Karpas-422 (cell line): Measurements from ENCODE around the gene PLSCR4. TPM values are rescaled to one million over a fixed set of nuclear protein-coding genes. Genes with fewer than 3 reads are reported as not detected.
"Not testable (repeated sequence)": the region's sequence is repeated elsewhere in the genome, so short reads cannot be mapped to it uniquely, and the experiment has no call there.

ENCODE experiments used
- DNase-seq: peaks from one replicate; pipeline ENCODE4 v3.0.0-alpha.2; 2015
- H2AFZ ChIP-seq: fragments of 200-600 bp; sonication (generic); 2 replicates; pipeline ENCODE4 v1.6.1; 2014; ENCODE audit warnings: antibody characterized with exemption, low read length, mixed read lengths
- H3K27ac ChIP-seq: fragments of 200-600 bp; sonication (generic); 2 replicates; pipeline ENCODE4 v1.5.1; 2014; ENCODE audit warnings: mild to moderate bottlenecking, low read length, moderate library complexity
- H3K27me3 ChIP-seq: fragments of 200-600 bp; sonication (generic); 2 replicates; pipeline ENCODE4 v1.6.1; 2014; ENCODE audit warnings: low read length, mixed read lengths
- H3K36me3 ChIP-seq: fragments of 200-600 bp; sonication (generic); 2 replicates; pipeline ENCODE4 v1.6.1; 2014; ENCODE audit warnings: low read length, mixed read lengths; ENCODE audit not compliant: insufficient read depth
- H3K4me1 ChIP-seq: fragments of 200-600 bp; sonication (generic); 2 replicates; pipeline ENCODE4 v1.6.1; 2014; ENCODE audit warnings: mild to moderate bottlenecking, low read length, mixed read lengths
- H3K4me2 ChIP-seq: fragments of 200-600 bp; sonication (generic); 2 replicates; pipeline ENCODE4 v1.6.1; 2014; ENCODE audit warnings: low read length, low read depth, mild to moderate bottlenecking; ENCODE audit not compliant: poor library complexity, severe bottlenecking
- H3K4me3 ChIP-seq: fragments of 200-600 bp; sonication (generic); 2 replicates; pipeline ENCODE4 v1.5.1; 2014; ENCODE audit warnings: mild to moderate bottlenecking, antibody characterized with exemption, low read length, mixed read lengths
- H3K79me2 ChIP-seq: fragments of 200-600 bp; sonication (generic); 2 replicates; pipeline ENCODE4 v1.6.1; 2014; ENCODE audit warnings: mild to moderate bottlenecking, low read length, mixed read lengths
- H3K9ac ChIP-seq: fragments of 200-600 bp; sonication (generic); 2 replicates; pipeline ENCODE4 v1.6.0; 2014; ENCODE audit warnings: low read length
- H3K9me2 ChIP-seq: fragments of 200-600 bp; sonication (generic), shearing (Covaris generic); replicated peaks from 2 replicates; pipeline ENCODE4 v1.6.0; 2014; ENCODE audit warnings: mild to moderate bottlenecking, low read length, moderate library complexity; ENCODE audit not compliant: insufficient read depth
- H3K9me3 ChIP-seq: fragments of 300-700, 200-600 bp; sonication (generic); 2 replicates; pipeline ENCODE4 v1.6.1; 2014; ENCODE audit warnings: low read length, mixed read lengths
- H4K20me1 ChIP-seq: fragments of 200-600 bp; sonication (generic); 2 replicates; pipeline ENCODE4 v1.6.1; 2014; ENCODE audit warnings: mild to moderate bottlenecking, antibody characterized with exemption, low read length, low read depth; ENCODE audit not compliant: insufficient read depth
- total RNA-seq: library from RNA; depleted of rRNA; stranded (reverse); fragments of >200 nt; shearing (Covaris generic); gene quantifications from 2 replicates; pipeline ENCODE4 v1.2.3, GENCODE V29; 2014; ENCODE audit warnings: low replicate concordance; rRNA removed

PLSCR4 gene, protein sequence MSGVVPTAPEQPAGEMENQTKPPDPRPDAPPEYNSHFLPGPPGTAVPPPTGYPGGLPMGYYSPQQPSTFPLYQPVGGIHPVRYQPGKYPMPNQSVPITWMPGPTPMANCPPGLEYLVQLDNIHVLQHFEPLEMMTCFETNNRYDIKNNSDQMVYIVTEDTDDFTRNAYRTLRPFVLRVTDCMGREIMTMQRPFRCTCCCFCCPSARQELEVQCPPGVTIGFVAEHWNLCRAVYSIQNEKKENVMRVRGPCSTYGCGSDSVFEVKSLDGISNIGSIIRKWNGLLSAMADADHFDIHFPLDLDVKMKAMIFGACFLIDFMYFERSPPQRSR
- not detected in 2 replicates for total RNA-seq

DNA sequence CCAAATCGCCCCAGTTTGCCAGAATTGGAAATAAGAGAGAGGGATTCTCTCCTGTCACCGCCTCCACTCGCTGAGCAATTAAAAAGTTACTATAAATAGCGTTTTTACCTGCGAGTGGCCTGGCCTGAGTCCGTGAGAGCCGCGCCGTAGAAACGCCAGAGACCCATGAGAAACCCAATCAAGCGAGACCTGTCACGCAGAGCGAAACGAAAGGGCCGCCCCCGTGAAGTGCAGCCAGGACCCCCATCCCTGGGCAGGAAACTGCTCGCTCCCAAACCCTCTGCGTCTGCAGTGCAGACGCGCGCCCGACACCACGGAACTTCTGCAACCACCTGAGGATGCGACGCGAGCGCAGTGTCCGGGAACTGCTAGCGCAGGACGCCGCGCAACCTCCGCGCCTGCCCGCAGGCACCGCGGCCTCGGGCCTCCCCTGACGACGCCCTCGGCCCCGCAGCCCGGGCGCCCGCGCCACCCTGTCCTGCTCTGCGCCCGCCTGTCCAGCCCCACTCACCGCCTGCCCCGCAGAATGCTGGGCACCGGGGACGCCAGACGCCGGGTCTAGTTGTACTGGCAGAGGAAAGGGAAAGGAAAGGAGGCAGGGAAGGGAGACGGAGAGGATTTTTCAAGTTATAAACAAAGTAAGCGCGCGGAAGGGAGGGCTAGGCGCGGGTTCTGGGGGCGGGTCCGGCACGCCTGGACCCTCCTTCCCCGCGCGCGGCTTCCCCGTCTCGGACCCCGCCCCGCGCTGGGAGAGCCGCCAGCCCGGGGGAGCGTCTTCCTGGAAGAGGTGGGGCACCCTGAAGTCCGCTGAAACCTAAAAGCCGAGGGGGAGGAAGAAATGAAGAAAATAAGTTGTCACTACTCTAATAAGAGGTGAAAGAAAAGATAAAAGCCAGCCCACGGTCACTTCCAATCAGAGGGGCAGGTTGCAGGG, at the start of gene PLSCR4:
TSS of gene PLSCR4 (minus strand) at position 657 of the 934 bp plus-strand sequence. CDS start 29,034 bp downstream, outside the sequence.
- Histone ChIP-seq H3K27ac (no peak within 1 kb of the TSS), H3K79me2 (no peaks in the 10 kb centered on the region), H3K4me3 (no peak within 1 kb of the TSS), H4K20me1 (no peaks in the 10 kb centered on the region), H3K27me3 (no peaks in the 10 kb centered on the region), H3K4me2 (no peak within 1 kb of the TSS), H3K4me1 (no peaks in the 10 kb centered on the region), H3K9me2 (no peaks in the 10 kb centered on the region), H2AFZ (no peak within 1 kb of the TSS), H3K9me3 (no peaks in the 10 kb centered on the region), H3K9ac (no peak within 1 kb of the TSS), H3K36me3 (no peaks in the 10 kb centered on the region)
- no peak for DNase-seq

DNA sequence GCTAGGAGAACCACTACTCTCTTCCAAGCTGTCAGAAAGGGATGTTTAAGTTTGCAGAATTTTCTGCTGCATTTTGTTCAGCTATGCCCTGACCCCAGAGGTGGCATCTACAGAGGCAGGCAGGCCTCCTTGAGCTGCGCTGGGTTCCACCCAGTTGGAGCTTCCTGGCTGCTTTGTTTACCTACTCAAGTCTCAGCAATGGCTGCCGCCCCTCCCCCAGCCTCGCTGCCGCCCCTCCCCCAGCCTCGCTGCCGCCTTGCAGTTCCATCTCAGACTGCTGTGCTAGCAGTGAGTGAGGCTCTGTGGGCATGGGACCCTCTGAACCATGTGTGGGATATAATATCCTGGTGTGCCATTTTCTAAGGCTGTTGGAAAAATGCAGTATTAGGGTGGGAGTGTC, 42.5 kb upstream of the PLSCR4 start:
- H2AFZ ChIP-seq, H3K9ac ChIP-seq, H3K4me1 ChIP-seq, H3K9me3 ChIP-seq, H3K79me2 ChIP-seq, H3K27ac ChIP-seq, H3K36me3 ChIP-seq, H3K4me3 ChIP-seq, H3K4me2 ChIP-seq, H4K20me1 ChIP-seq, H3K9me2 ChIP-seq, DNase-seq, H3K27me3 ChIP-seq: not testable (repeated sequence)

DNA sequence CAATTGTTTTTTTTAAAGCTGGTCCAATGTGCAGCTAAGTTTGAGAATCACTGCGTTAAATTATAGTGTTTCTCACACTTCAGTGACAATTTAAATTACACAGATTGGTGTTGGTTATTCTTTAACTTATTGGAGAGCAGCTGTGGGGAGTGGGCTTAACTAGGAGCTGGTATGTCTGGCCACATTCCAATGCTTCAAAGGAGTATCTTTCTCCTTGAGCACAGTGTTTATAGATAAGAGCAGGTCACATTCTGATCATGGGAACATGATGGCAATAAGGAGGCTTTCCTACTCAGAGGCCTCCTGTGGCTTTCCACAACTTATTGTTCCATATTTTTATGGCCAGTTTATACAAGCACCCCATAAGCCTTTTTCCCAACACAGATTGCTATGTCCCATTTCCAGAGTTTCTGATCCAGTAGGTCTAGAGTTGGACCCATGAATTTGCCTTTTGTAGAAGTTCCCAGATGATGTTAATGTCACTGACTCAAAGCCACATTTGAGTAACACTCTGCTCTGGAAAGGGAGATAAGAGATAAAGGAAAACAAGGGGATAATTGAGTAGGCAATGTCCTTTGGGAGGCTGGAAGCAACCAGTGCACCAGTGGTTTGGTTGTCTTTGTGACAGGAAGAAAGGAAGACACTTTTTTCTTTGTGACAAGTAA, 33.0 kb upstream of the PLSCR4 start:
- no peaks in the 10 kb centered on the region for H3K9me3 ChIP-seq
- no peaks in the 10 kb centered on the region for H3K36me3 ChIP-seq
- no peaks in the 10 kb centered on the region for H3K27me3 ChIP-seq
- no peak overlapping the region for H3K9ac ChIP-seq
- no peak for DNase-seq
- no peaks in the 10 kb centered on the region for H3K79me2 ChIP-seq
- no peak overlapping the region for H3K27ac ChIP-seq
- H3K4me1 ChIP-seq, result no peaks in the 10 kb centered on the region
- no peaks in the 10 kb centered on the region for H4K20me1 ChIP-seq
- no peaks in the 10 kb centered on the region for H3K9me2 ChIP-seq
- no peak overlapping the region for H3K4me2 ChIP-seq
- no peak overlapping the region for H2AFZ ChIP-seq
- H3K4me3 ChIP-seq, result no peak overlapping the region

DNA sequence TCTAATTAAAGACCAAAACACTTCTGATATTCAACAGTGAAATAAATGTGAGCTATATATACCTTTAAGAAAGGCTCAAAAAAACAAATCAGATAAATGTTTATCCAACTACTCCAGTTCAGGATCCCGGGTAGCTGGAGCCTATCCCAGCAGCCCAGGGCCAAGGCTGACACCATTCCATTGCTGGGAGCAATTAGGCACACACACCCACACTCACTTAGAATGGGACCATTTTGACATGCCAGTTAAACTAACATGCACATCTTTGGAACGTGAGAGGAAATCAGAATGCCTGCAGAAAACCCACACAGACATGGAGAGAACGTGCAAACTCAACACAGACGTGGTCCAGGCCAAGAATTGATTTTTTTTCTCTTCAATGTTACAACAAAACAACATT, 30.0 kb upstream of the PLSCR4 start:
- Histone ChIP-seq H3K4me2 (no peak overlapping the region), H2AFZ (no peak overlapping the region), H3K27ac (no peak overlapping the region), H3K9me3 (no peaks in the 10 kb centered on the region), H3K79me2 (no peaks in the 10 kb centered on the region), H3K27me3 (no peaks in the 10 kb centered on the region), H4K20me1 (no peaks in the 10 kb centered on the region), H3K36me3 (no peaks in the 10 kb centered on the region), H3K9ac (no peak overlapping the region), H3K9me2 (no peaks in the 10 kb centered on the region), H3K4me1 (no peaks in the 10 kb centered on the region), H3K4me3 (no peak overlapping the region)
- DNase-seq, result no peak

DNA sequence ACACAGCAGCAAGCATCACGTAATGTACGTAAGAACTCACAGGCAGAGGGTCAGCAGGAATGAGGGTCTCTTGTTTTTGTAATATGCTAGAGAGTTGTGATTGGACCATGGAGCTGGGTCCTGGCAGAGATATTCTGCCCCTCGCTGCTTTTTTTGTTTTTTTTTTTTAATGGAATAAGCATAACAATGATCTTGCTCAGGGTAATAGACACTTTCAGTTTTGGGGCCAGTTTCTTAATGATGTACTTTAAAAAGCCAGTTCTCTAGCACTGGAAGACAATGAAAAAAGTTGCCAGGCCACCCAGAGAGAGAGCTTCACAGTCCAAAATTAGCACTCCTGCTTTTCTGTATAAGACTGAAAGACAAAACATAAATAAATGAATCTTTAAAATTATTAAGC, 29.0 kb upstream of the PLSCR4 start:
- Histone ChIP-seq H3K27me3 (no peaks in the 10 kb centered on the region), H2AFZ (no peak overlapping the region), H3K4me1 (no peaks in the 10 kb centered on the region), H3K36me3 (no peaks in the 10 kb centered on the region), H3K9me3 (no peaks in the 10 kb centered on the region), H3K4me2 (no peak overlapping the region), H3K9me2 (no peaks in the 10 kb centered on the region), H3K27ac (no peak overlapping the region), H3K79me2 (no peaks in the 10 kb centered on the region), H3K9ac (no peak overlapping the region), H3K4me3 (no peak overlapping the region), H4K20me1 (no peaks in the 10 kb centered on the region)
- DNase-seq, result no peak

DNA sequence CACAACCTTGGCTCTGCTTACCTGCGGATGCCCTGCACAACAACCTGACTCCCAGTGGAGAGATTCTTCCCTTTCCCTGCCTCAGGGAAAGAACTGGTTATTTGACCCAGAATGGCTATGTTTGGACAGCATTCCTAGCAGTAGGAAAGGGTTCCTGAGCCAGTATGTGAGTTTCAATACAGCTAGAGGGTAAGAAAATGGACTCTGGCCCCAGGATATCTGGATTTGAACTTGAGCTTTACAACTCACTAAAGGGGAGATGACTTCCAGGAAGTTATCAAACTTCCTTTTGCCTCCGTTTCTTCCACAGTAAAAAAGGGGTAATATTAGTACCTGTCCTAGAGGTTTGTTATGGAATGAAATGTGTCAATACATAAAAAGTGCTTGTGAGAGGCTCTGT, 28.1 kb upstream of the PLSCR4 start:
- Histone ChIP-seq H3K4me2 (no peak overlapping the region), H2AFZ (no peak overlapping the region), H4K20me1 (no peaks in the 10 kb centered on the region), H3K79me2 (no peaks in the 10 kb centered on the region), H3K9me2 (no peaks in the 10 kb centered on the region), H3K9me3 (no peaks in the 10 kb centered on the region), H3K27me3 (no peaks in the 10 kb centered on the region), H3K9ac (no peak overlapping the region), H3K27ac (no peak overlapping the region), H3K4me1 (no peaks in the 10 kb centered on the region), H3K36me3 (no peaks in the 10 kb centered on the region), H3K4me3 (no peak overlapping the region)
- no peak for DNase-seq

DNA sequence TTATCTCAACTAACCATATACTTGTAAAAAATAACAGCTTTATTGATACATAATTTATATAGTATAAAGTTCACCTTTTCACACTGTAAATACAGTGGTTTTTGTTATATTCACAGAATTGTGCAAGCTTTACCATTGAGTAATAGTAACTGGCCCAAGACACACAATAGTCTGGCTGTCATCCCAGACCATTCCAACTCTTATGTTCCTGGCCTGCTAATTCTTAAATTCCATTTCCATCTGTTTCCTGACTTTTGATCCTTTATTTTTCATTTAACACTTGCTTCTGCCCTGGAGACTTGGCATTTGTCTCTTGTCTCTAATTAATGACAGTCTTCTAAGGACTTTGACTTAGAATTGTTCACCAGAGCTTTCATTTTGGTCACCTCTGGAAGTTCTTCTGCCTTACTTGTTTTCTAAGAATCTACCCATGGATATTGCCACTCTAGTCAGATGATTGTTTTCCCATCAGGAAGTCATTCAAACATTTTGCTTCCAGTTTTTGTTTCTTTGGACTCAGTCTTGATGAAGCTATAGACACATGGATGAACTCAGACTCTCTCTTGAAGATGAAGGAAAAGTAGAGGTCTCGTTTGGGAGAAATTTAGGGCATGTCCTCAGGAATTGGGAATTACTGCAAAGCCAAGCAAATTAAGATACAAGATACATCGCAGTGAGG, 27.2 kb upstream of the PLSCR4 start:
- Histone ChIP-seq H3K4me2 (no peak overlapping the region), H2AFZ (no peak overlapping the region), H3K9me3 (no peaks in the 10 kb centered on the region), H3K36me3 (no peaks in the 10 kb centered on the region), H3K9me2 (no peaks in the 10 kb centered on the region), H3K4me1 (no peaks in the 10 kb centered on the region), H3K27me3 (no peaks in the 10 kb centered on the region), H4K20me1 (no peaks in the 10 kb centered on the region), H3K27ac (no peak overlapping the region), H3K9ac (no peak overlapping the region), H3K4me3 (no peak overlapping the region), H3K79me2 (no peaks in the 10 kb centered on the region)
- DNase-seq, result no peak
